DND-41 (cell line): ENCODE data around the gene HCRTR1.
A peak's percentile ranks its signal among the peaks of the same experiment; 100 is the strongest.

Source experiments
- ATAC-seq: fragments of 200-7000 bp; cut with Tn5 transposase; 3 replicates; pipeline ENCODE4 v1.9.1; 2021; ENCODE audit warnings: low read depth; ENCODE audit not compliant: insufficient read depth
- DNase-seq: peaks from one replicate; pipeline ENCODE4 v3.0.0-alpha.2; 2020
- H2AFZ ChIP-seq: 2 replicates; pipeline ENCODE4 v1.6.0; 2012; ENCODE audit warnings: low read depth, low read length
- H3K27ac ChIP-seq: 2 replicates; pipeline ENCODE4 v1.5.1; 2012; ENCODE audit warnings: low read length, inconsistent platforms
- H3K27me3 ChIP-seq: fragments of 200-600 bp; sonication (generic); 2 replicates; pipeline ENCODE4 v1.6.0; 2012; ENCODE audit warnings: low read length, mild to moderate bottlenecking, inconsistent platforms; ENCODE audit not compliant: insufficient read depth, poor library complexity
- H3K36me3 ChIP-seq: 2 replicates; pipeline ENCODE4 v1.5.1; 2012; ENCODE audit warnings: low read length, inconsistent platforms; ENCODE audit not compliant: insufficient read depth
- H3K4me1 ChIP-seq: 2 replicates; pipeline ENCODE4 v1.5.1; 2012; ENCODE audit warnings: mild to moderate bottlenecking, low read length; ENCODE audit not compliant: insufficient read depth
- H3K4me2 ChIP-seq: 2 replicates; pipeline ENCODE4 v1.6.0; 2012; ENCODE audit warnings: mild to moderate bottlenecking, moderate library complexity, low read length, inconsistent platforms; ENCODE audit not compliant: insufficient read depth
- H3K4me3 ChIP-seq, 2 experiments: fragments of 200-600 bp in 1 of 2; shearing (Covaris generic) in 1 of 2; 2 replicates each; pipeline ENCODE4 v1.5.1; 2012 to 2016; ENCODE audit warnings: inconsistent platforms in 2 of 2, low read length in 2 of 2, mild to moderate bottlenecking in 2 of 2, low read depth in 1 of 2, moderate library complexity in 1 of 2
- H3K79me2 ChIP-seq: 2 replicates; pipeline ENCODE4 v1.6.0; 2012; ENCODE audit warnings: low read length, inconsistent platforms; ENCODE audit not compliant: insufficient read depth
- H3K9ac ChIP-seq: 2 replicates; pipeline ENCODE4 v1.6.0; 2012; ENCODE audit warnings: low read depth, mild to moderate bottlenecking, inconsistent platforms, low read length, moderate library complexity
- H3K9me3 ChIP-seq: 2 replicates; pipeline ENCODE4 v1.5.1; 2012; ENCODE audit warnings: low read length, moderate library complexity, mild to moderate bottlenecking, inconsistent platforms; ENCODE audit not compliant: insufficient read depth, severe bottlenecking
- H4K20me1 ChIP-seq: 2 replicates; pipeline ENCODE4 v1.6.0; 2012; ENCODE audit warnings: low read length; ENCODE audit not compliant: insufficient read depth
- CTCF ChIP-seq: IDR thresholded peaks from 2 replicates; pipeline ENCODE4 v1.5.1; 2012; ENCODE audit warnings: borderline replicate concordance, low read length, moderate library complexity, mild to moderate bottlenecking; ENCODE audit not compliant: poor library complexity, severe bottlenecking; ENCODE audit errors: extremely low read depth
- EZH2 ChIP-seq: IDR thresholded peaks from 3 replicates; pipeline ENCODE4 v1.6.1; 2012; ENCODE audit warnings: borderline replicate concordance, low read depth, mild to moderate bottlenecking, moderate library complexity, low read length, inconsistent platforms; ENCODE audit not compliant: severe bottlenecking

Gene HCRTR1

GRCh38 chr1:31661856-31662255 lies 44.4 kb downstream of the HCRTR1 start:
- Histone ChIP-seq H3K27ac (no peak overlapping the region), H4K20me1 (no peaks in the 10 kb centered on the region), H3K79me2 (no peaks in the 10 kb centered on the region), H3K4me2 (no peak overlapping the region), H3K36me3 (no peaks in the 10 kb centered on the region), H3K4me1 (no peaks in the 10 kb centered on the region), H3K9me3 (no peaks in the 10 kb centered on the region), H3K4me3 (no peak overlapping the region), H2AFZ (no peak overlapping the region), H3K27me3 (no peaks in the 10 kb centered on the region), H3K9ac (no peak overlapping the region)
- TF ChIP-seq CTCF (no peak), EZH2 (no peak)
- ATAC-seq (no peak), DNase-seq (no peak)

- no peaks in the 10 kb centered on the region for H3K36me3 ChIP-seq
- H3K27ac ChIP-seq, result no peak overlapping the region
- H3K79me2 ChIP-seq, result no peaks in the 10 kb centered on the region
- DNase-seq (no peak), ATAC-seq (no peak)
- H3K27me3 ChIP-seq, result no peaks in the 10 kb centered on the region
- no peaks in the 10 kb centered on the region for H3K9me3 ChIP-seq
- H3K4me1 ChIP-seq, result no peaks in the 10 kb centered on the region
- H2AFZ ChIP-seq, result no peak overlapping the region
- H3K4me3 ChIP-seq, result no peak overlapping the region
- H4K20me1 ChIP-seq, result no peaks in the 10 kb centered on the region
- no peak overlapping the region for H3K9ac ChIP-seq
- no peak overlapping the region for H3K4me2 ChIP-seq
- no peak for TF ChIP-seq EZH2
- TF ChIP-seq CTCF, result no peak
These were observed 45.0 kb downstream of the HCRTR1 start for GRCh38 chr1:31662463-31662862.

- H3K27ac ChIP-seq, result no peak overlapping the region
- H3K4me3 ChIP-seq, result no peak overlapping the region
- DNase-seq (peak; percentile 57), ATAC-seq (peak; percentile 62)
- H3K9me3 ChIP-seq, result no peaks in the 10 kb centered on the region
- no peaks in the 10 kb centered on the region for H3K4me1 ChIP-seq
- no peaks in the 10 kb centered on the region for H3K27me3 ChIP-seq
- no peaks in the 10 kb centered on the region for H3K79me2 ChIP-seq
- TF ChIP-seq CTCF (peak; percentile 97), EZH2 (no peak)
- H3K9ac ChIP-seq, result no peak overlapping the region
- no peak overlapping the region for H2AFZ ChIP-seq
- H4K20me1 ChIP-seq, result no peaks in the 10 kb centered on the region
- no peaks in the 10 kb centered on the region for H3K36me3 ChIP-seq
- H3K4me2 ChIP-seq, result no peak overlapping the region
These were observed 46.3 kb downstream of the HCRTR1 start for GRCh38 chr1:31663622-31664452.
